Endothelial cell (in vitro differentiated cells): ENCODE results near the gene KATNA1. TPM values are rescaled to one million over a fixed set of nuclear protein-coding genes. Genes with fewer than 3 reads are reported as not detected.
A peak's percentile ranks its signal among the peaks of the same experiment; 100 is the strongest.

Experiments used
- DNase-seq: peaks from one replicate; pipeline ENCODE4 v3.0.0; 2021; ENCODE audit warnings: low spot score
- H3K27ac Mint-ChIP-seq: one replicate; pipeline ENCODE4 v1.8.0; 2021; ENCODE audit warnings: mixed read lengths, inconsistent platforms; ENCODE audit not compliant: unreplicated experiment
- H3K27me3 Mint-ChIP-seq: one replicate; pipeline ENCODE4 v1.8.0; 2021; ENCODE audit warnings: mild to moderate bottlenecking, moderate library complexity, mixed read lengths, inconsistent platforms; ENCODE audit not compliant: unreplicated experiment
- H3K36me3 Mint-ChIP-seq: one replicate; pipeline ENCODE4 v1.8.0; 2021; ENCODE audit warnings: mild to moderate bottlenecking, low read depth, mixed read lengths, inconsistent platforms; ENCODE audit not compliant: unreplicated experiment
- H3K4me1 Mint-ChIP-seq: one replicate; pipeline ENCODE4 v1.8.0; 2021; ENCODE audit warnings: mild to moderate bottlenecking, mixed read lengths, inconsistent platforms; ENCODE audit not compliant: unreplicated experiment
- H3K4me3 Mint-ChIP-seq: one replicate; pipeline ENCODE4 v1.8.0; 2021; ENCODE audit warnings: mild to moderate bottlenecking, mixed read lengths, inconsistent platforms; ENCODE audit not compliant: unreplicated experiment
- H3K9me3 Mint-ChIP-seq: one replicate; pipeline ENCODE4 v1.8.0; 2021; ENCODE audit warnings: mixed read lengths, inconsistent platforms; ENCODE audit not compliant: unreplicated experiment
- long read RNA-seq: library from polyadenylated mRNA; unstranded; transcript quantifications from one replicate; pipeline ENCODE4 v2.0.0, GENCODE V29; 2020; ENCODE audit not compliant: unreplicated experiment
- total RNA-seq: library from RNA; stranded (reverse); fragmentation: NEBNext Ultra II Directional; extraction: Animal tissue kit (Norgen Biotek cat#: 25700); gene quantifications from one replicate; pipeline ENCODE4 v1.2.1, GENCODE V29; 2021; ENCODE audit not compliant: unreplicated experiment
- TF ChIP-seq, protein P1 (sequence below): fragments of 200-600 bp; sonication (generic); IDR thresholded peaks from one replicate; pipeline ENCODE4 v1.5.0; 2021; ENCODE audit warnings: antibody characterized with exemption; ENCODE audit not compliant: unreplicated experiment

The KATNA1 gene
- 12.5 TPM for total RNA-seq
- long read RNA-seq, transcript KATNA1-203 (11 exons, 1,984 nt): major isoform, 12 of 19 reads
- long read RNA-seq, partial matches to known transcripts: 0 of 19 reads
- long read RNA-seq, other reads (novel, unspliced or antisense): 6 of 19 reads

DNA sequence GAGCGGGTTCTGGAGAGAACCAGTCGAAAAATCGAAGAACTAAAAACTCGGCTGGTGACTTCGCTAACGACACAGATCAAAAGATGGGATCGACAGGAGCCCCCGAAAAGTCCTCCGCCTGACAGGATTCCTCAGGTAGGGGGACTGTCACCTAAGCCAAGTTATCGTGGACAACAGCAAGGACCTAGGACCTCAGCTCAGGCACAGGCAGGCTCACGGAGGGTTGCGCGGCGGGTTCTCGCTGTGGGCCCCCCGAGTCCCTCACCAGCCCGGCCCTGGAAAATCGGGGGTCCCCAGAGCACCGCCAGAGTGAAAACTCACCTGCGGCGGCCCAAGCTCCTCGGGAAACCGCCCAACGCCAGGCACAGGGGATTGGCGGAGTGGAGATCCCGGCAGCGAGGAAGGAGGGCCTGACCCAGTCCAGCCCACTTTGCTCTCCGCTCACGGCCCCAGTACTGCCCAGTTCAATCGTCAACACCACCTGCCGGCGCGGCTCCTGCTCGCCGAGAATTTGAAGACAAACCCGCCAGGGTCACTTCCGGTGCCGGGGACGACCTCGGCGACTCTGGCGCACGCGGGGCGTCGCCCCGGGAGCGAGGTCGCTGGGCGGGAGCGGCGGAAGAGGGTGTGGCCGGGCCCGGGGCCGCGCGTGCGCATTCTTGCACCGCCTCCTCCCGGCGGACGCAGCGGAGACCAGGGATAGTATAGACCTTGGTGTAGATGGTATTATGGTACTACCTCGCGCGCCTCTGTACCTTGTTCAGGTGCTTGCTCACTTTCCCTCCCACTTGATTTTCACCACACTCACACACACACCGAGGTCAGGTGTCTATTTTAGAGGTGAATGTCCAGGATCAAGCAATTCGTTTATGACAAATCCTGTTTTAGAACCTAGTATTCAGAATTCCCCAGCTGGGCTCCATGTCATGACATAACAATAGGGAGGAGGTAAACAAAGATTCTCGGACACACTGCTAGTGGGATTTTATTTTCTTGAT, at the start of gene KATNA1:
TSS of gene KATNA1 (minus strand) at position 567 of the 998 bp plus-strand sequence. CDS start 10,167 bp downstream, outside the sequence.
- Mint-ChIP-seq H3K4me1 (peaks cover 4% of the 10 kb centered on the region), H3K27me3 (no peaks in the 10 kb centered on the region), H3K27ac (peak within 1 kb of the TSS; percentile 68), H3K4me3 (peak within 1 kb of the TSS; percentile 95), H3K36me3 (no peaks in the 10 kb centered on the region), H3K9me3 (no peaks in the 10 kb centered on the region)
- TF ChIP-seq, protein P1, sequence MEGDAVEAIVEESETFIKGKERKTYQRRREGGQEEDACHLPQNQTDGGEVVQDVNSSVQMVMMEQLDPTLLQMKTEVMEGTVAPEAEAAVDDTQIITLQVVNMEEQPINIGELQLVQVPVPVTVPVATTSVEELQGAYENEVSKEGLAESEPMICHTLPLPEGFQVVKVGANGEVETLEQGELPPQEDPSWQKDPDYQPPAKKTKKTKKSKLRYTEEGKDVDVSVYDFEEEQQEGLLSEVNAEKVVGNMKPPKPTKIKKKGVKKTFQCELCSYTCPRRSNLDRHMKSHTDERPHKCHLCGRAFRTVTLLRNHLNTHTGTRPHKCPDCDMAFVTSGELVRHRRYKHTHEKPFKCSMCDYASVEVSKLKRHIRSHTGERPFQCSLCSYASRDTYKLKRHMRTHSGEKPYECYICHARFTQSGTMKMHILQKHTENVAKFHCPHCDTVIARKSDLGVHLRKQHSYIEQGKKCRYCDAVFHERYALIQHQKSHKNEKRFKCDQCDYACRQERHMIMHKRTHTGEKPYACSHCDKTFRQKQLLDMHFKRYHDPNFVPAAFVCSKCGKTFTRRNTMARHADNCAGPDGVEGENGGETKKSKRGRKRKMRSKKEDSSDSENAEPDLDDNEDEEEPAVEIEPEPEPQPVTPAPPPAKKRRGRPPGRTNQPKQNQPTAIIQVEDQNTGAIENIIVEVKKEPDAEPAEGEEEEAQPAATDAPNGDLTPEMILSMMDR: no peak
- DNase-seq: peak; percentile 77

DNA sequence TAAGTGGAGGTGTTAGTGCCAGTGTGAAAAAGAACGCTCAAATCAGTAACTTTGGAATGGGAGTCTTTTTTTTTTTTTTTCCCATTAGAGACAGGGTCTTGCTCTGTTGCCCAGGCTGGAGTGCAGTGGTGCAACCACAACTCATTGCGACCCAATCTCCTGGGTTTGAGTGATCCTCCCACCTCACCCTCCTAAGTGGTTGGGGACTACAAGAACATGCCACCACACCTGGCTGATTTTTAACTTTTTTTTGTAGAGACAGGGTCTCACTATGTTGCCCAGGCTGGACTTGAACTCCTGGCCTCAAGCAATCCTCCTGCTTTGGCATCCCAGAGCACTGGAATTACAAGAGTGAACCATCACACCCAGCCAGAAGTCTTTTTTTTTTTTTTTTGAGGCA, 49.7 kb upstream of the KATNA1 start:
- TF ChIP-seq, protein P1: no peak
- Mint-ChIP-seq H3K4me3 (no peak overlapping the region), H3K9me3 (no peaks in the 10 kb centered on the region), H3K27me3 (peaks cover 2% of the 10 kb centered on the region), H3K36me3 (no peaks in the 10 kb centered on the region), H3K27ac (no peak overlapping the region), H3K4me1 (no peaks in the 10 kb centered on the region)
- DNase-seq: no peak

DNA sequence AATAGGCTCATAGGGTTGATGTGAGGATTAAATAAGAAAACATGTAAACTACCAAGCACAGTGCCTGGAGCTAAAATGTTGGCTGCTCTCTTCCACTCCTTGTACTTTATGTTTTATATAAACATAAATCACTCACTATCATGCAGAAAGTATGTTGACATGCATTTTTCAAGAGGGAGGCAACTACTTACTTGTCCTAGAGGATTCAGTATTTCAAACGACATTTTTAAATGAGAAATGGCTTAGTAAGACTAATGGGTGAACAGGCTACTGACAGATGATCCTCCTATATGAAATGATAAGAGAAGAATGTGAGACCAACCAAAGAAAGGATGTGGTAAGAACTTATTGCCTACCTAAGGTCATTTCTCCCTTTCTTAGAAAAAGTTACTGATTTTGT, 48.4 kb upstream of the KATNA1 start:
- H3K27ac Mint-ChIP-seq: no peak overlapping the region
- DNase-seq: no peak
- H3K4me1 Mint-ChIP-seq: no peaks in the 10 kb centered on the region
- TF ChIP-seq, protein P1: no peak
- H3K27me3 Mint-ChIP-seq: peaks cover 2% of the 10 kb centered on the region
- H3K9me3 Mint-ChIP-seq: no peaks in the 10 kb centered on the region
- peaks cover 3% of the 10 kb centered on the region for H3K36me3 Mint-ChIP-seq
- H3K4me3 Mint-ChIP-seq: no peak overlapping the region

DNA sequence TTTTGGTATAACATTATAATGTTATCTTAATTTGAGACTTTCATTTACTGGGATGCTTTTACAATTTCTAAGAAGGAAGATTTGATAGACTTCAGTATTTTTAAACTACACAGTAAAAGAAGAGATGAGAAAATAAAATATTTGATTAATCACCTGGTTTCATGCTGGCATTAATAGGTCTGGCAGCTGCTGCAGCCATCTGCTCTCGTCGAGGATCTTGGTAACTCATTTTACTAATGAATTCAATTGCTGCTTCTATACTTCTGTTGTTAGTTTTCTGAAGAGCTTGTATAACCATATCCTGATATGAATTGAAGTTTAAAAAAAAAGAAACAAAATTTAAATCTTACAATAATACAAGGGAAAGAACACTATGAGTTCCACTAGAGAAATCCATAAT, 46.4 kb upstream of the KATNA1 start:
- Mint-ChIP-seq H3K27ac (no peak overlapping the region), H3K4me3 (no peak overlapping the region), H3K27me3 (peaks cover 2% of the 10 kb centered on the region), H3K9me3 (no peaks in the 10 kb centered on the region), H3K4me1 (no peaks in the 10 kb centered on the region), H3K36me3 (peaks cover 12% of the 10 kb centered on the region)
- no peak for DNase-seq
- TF ChIP-seq, protein P1: no peak

DNA sequence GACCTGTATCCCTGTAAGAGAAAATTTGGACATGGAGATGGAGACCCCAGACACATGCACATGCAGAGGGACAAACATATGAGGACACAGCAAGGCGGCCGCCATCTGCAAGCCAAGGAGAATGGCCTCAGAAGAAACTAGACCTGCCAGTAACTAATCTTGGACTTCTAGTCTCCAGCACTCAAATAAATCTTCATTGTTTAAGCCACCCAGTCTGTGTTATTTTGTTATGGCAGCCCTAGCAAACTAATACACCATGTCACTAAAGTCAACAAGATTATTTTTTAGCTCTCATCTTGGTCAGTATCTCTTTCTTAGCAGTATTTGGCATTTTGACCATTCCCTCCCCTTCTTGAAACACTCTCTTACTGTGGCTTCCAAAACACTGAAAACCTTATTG, 42.7 kb upstream of the KATNA1 start:
- no peak for DNase-seq
- Mint-ChIP-seq H3K27me3 (peaks cover 2% of the 10 kb centered on the region), H3K36me3 (peaks cover 12% of the 10 kb centered on the region), H3K9me3 (no peaks in the 10 kb centered on the region), H3K27ac (no peak overlapping the region), H3K4me3 (peak overlapping the region; percentile 6), H3K4me1 (no peaks in the 10 kb centered on the region)
- TF ChIP-seq, protein P1: no peak
